CD4-positive, alpha-beta memory T cell (primary cell): ENCODE measurements around the gene SPTBN5. TPM values are rescaled to one million over a fixed set of nuclear protein-coding genes. Genes with fewer than 3 reads are reported as not detected.
A peak's percentile ranks its signal among the peaks of the same experiment; 100 is the strongest.

Source experiments
- CTCF ChIA-PET: fragments of 350-600 bp; sonication (Branson Sonifier 250); formaldehyde crosslinking; loops from one replicate; lab custom pipeline; 2021; ENCODE audit warnings: inconsistent platforms; ENCODE audit not compliant: partially characterized antibody; lab: Charles Lee
- POLR2A ChIA-PET: fragments of 350-600 bp; sonication (Branson Sonifier 250); formaldehyde crosslinking; loops from one replicate; lab custom pipeline; 2021; ENCODE audit not compliant: partially characterized antibody; lab: Charles Lee
- DNase-seq, 5 donors: peaks; one replicate each; pipeline versions ENCODE4 v3.0.0 to v3.0.0-alpha.2; 2020 to 2022; ENCODE audit warnings: mixed read lengths in 1 of 5
- H3K27ac ChIP-seq: one replicate; pipeline ENCODE4 v1.7.0; 2013; ENCODE audit warnings: low read depth, low read length
- H3K27me3 ChIP-seq: 2 replicates; pipeline ENCODE4 v1.7.0; 2013; ENCODE audit warnings: mild to moderate bottlenecking, low read length, moderate library complexity; ENCODE audit not compliant: insufficient read depth
- H3K36me3 ChIP-seq: 2 replicates; pipeline ENCODE4 v1.7.0; 2013; ENCODE audit warnings: mild to moderate bottlenecking, low read length, moderate library complexity; ENCODE audit not compliant: insufficient read depth
- H3K4me1 ChIP-seq: 2 replicates; pipeline ENCODE4 v1.7.0; 2013; ENCODE audit warnings: mild to moderate bottlenecking, low read length, moderate library complexity; ENCODE audit not compliant: insufficient read depth
- H3K4me3 ChIP-seq, 2 donors: one replicate each; pipeline ENCODE4 v1.7.0; 2013; ENCODE audit warnings: low read length in 2 of 2, mild to moderate bottlenecking in 1 of 2
- H3K9me3 ChIP-seq, 2 donors: one replicate each; pipeline ENCODE4 v1.7.0; 2013; ENCODE audit warnings: low read length in 2 of 2, control low read depth in 1 of 2; ENCODE audit not compliant: control insufficient read depth in 1 of 2
- H3K27ac Mint-ChIP-seq, 7 donors: one replicate each; pipeline ENCODE4 v1.8.0; 2020 to 2021; ENCODE audit warnings: mixed read lengths in 7 of 7, mild to moderate bottlenecking in 6 of 7, inconsistent platforms in 3 of 7, moderate library complexity in 3 of 7
- H3K27me3 Mint-ChIP-seq, 2 donors: one replicate each; pipeline ENCODE4 v1.8.0; 2020 to 2021; ENCODE audit warnings: mixed read lengths in 2 of 2
- H3K36me3 Mint-ChIP-seq, 2 donors: one replicate each; pipeline ENCODE4 v1.8.0; 2020 to 2021; ENCODE audit warnings: mixed read lengths in 2 of 2, inconsistent platforms in 1 of 2, mild to moderate bottlenecking in 1 of 2
- H3K4me1 Mint-ChIP-seq, 4 donors: one replicate each; pipeline ENCODE4 v1.8.0; 2020 to 2021; ENCODE audit warnings: mixed read lengths in 4 of 4, mild to moderate bottlenecking in 1 of 4
- H3K4me3 Mint-ChIP-seq, 8 donors: one replicate each; pipeline ENCODE4 v1.8.0; 2020 to 2021; ENCODE audit warnings: mixed read lengths in 8 of 8, mild to moderate bottlenecking in 7 of 8, moderate library complexity in 6 of 8, inconsistent platforms in 3 of 8
- H3K9me3 Mint-ChIP-seq, 8 donors: one replicate each; pipeline ENCODE4 v1.8.0; 2020 to 2021; ENCODE audit warnings: mixed read lengths in 8 of 8, mild to moderate bottlenecking in 5 of 8, inconsistent platforms in 3 of 8, moderate library complexity in 1 of 8
- intact Hi-C: fragments of 100-400 bp; cut with micrococcal nuclease; formaldehyde crosslinking; loops from one replicate; pipeline ENCODE4 v1.15.1; 2023
- polyA plus RNA-seq, 2 donors: library from polyadenylated mRNA; unstranded; fragments of 300-500 nt; fragmentation: Illumina TruSeq; gene quantifications; one replicate each; pipeline ENCODE4 v1.2.3, GENCODE V29; 2021
- total RNA-seq, 2 experiments: library from RNA; stranded (reverse); gene quantifications; one replicate each; pipeline ENCODE4 v1.2.3, GENCODE V29; 2021

The SPTBN5 gene
- total and polyA plus RNA-seq, 4 experiments from 2014 or later: 0.03 to 2.7 (median 2.4) TPM; not detected in 1

GRCh38 chr15:41825145-41825544 lies 68.7 kb downstream of the SPTBN5 start:
- DNase-seq: no peak
- intact Hi-C loops: loop anchor here (5.0 kb wide), 1 partner anchor 268 kb away; the partner anchor contains the start of gene TYRO3
- peaks cover 13 to 24% (median 18%) of the 10 kb centered on the region in 4 donors for H3K4me1 Mint-ChIP-seq

GRCh38 chr15:41824062-41824745 lies 69.6 kb downstream of the SPTBN5 start:
- no peaks in the 10 kb centered on the region for H3K9me3 Mint-ChIP-seq
- CTCF ChIA-PET: interaction anchor here (1.0 to 1.3 kb wide), 4 partner anchors 12 to 81 kb away, joined by 3 to 7 read pairs (median 4); partner anchors contain the start of gene MAPKBP1
- Histone ChIP-seq H3K4me1 (peaks cover 8% of the 10 kb centered on the region), H3K27ac (no peak overlapping the region), H3K9me3 (no peaks in the 10 kb centered on the region), H3K4me3 (no peak overlapping the region), H3K36me3 (peaks cover 14% of the 10 kb centered on the region), H3K27me3 (no peaks in the 10 kb centered on the region)
- peak overlapping the region in 1 of 7 donors; percentile 10 for H3K27ac Mint-ChIP-seq
- DNase-seq: no peak
- intact Hi-C loops: no loop called here
- H3K4me1 Mint-ChIP-seq: peaks cover 8 to 15% (median 12%) of the 10 kb centered on the region in 4 donors
- H3K36me3 Mint-ChIP-seq: peaks cover 9 to 54% of the 10 kb centered on the region in 2 donors
- H3K27me3 Mint-ChIP-seq: no peaks in the 10 kb centered on the region
- POLR2A ChIA-PET: no interaction called here
- no peak overlapping the region for H3K4me3 Mint-ChIP-seq

More at GRCh38 chr15:41825145-41825544, 68.7 kb downstream of the SPTBN5 start:
- H3K4me3 ChIP-seq: no peak overlapping the region
- Mint-ChIP-seq H3K9me3 (no peaks in the 10 kb centered on the region), H3K4me3 (no peak overlapping the region), H3K27ac (no peak overlapping the region), H3K27me3 (no peaks in the 10 kb centered on the region), H3K36me3 (peaks cover 9 to 49% of the 10 kb centered on the region in 2 donors)
- H3K4me1 ChIP-seq: peaks cover 18% of the 10 kb centered on the region
- ChIA-PET POLR2A (no interaction called here), CTCF (interaction anchor here (1.1 kb wide), 1 partner anchor 25 kb away, joined by 3 read pairs; no protein-coding TSS in a partner anchor)
- no peaks in the 10 kb centered on the region for H3K9me3 ChIP-seq
- no peaks in the 10 kb centered on the region for H3K27me3 ChIP-seq
- H3K27ac ChIP-seq: no peak overlapping the region
- peaks cover 19% of the 10 kb centered on the region for H3K36me3 ChIP-seq

- no peak for DNase-seq
- intact Hi-C loops: no loop called here
- H3K4me3 ChIP-seq: no peak overlapping the region
- Mint-ChIP-seq H3K4me1 (peaks cover 2 to 8% (median 5%) of the 10 kb centered on the region in 4 donors), H3K9me3 (no peaks in the 10 kb centered on the region), H3K36me3 (peaks cover 11 to 55% of the 10 kb centered on the region in 2 donors), H3K4me3 (no peak overlapping the region), H3K27ac (no peak overlapping the region), H3K27me3 (no peaks in the 10 kb centered on the region)
- POLR2A ChIA-PET: no interaction called here
- peaks cover 1% of the 10 kb centered on the region for H3K4me1 ChIP-seq
- peaks cover 18% of the 10 kb centered on the region for H3K36me3 ChIP-seq
- no peak overlapping the region for H3K27ac ChIP-seq
- no peaks in the 10 kb centered on the region for H3K9me3 ChIP-seq
- CTCF ChIA-PET: interaction anchor here (1.0 to 1.3 kb wide), 5 partner anchors 11 to 81 kb away, joined by 3 to 7 read pairs (median 4); partner anchors contain the start of gene MAPKBP1
- no peaks in the 10 kb centered on the region for H3K27me3 ChIP-seq
These were observed 70.4 kb downstream of the SPTBN5 start for GRCh38 chr15:41823502-41823901.

GRCh38 chr15:41822957-41823356 lies 70.9 kb downstream of the SPTBN5 start:
- Histone ChIP-seq H3K9me3 (no peaks in the 10 kb centered on the region), H3K4me1 (no peaks in the 10 kb centered on the region), H3K4me3 (no peak overlapping the region), H3K27me3 (no peaks in the 10 kb centered on the region), H3K27ac (no peak overlapping the region), H3K36me3 (peaks cover 23% of the 10 kb centered on the region)
- intact Hi-C loops: no loop called here
- H3K4me1 Mint-ChIP-seq: peaks cover 2 to 5% (median 4%) of the 10 kb centered on the region in 4 donors
- H3K27me3 Mint-ChIP-seq: no peaks in the 10 kb centered on the region
- DNase-seq: no peak
- H3K27ac Mint-ChIP-seq: no peak overlapping the region
- H3K36me3 Mint-ChIP-seq: peaks cover 17 to 59% of the 10 kb centered on the region in 2 donors
- no peak overlapping the region for H3K4me3 Mint-ChIP-seq
- ChIA-PET POLR2A (no interaction called here), CTCF (interaction anchor here (1.0 to 1.3 kb wide), 5 partner anchors 11 to 82 kb away, joined by 3 to 7 read pairs (median 4); partner anchors contain the start of gene MAPKBP1)
- no peaks in the 10 kb centered on the region for H3K9me3 Mint-ChIP-seq

- POLR2A ChIA-PET: no interaction called here
- peaks cover 21 to 61% of the 10 kb centered on the region in 2 donors for H3K36me3 Mint-ChIP-seq
These were observed 71.4 kb downstream of the SPTBN5 start for GRCh38 chr15:41822471-41822870.

GRCh38 chr15:41821831-41822230 lies 72.0 kb downstream of the SPTBN5 start:
- intact Hi-C loops: no loop called here
- Histone ChIP-seq H3K27ac (no peak overlapping the region), H3K27me3 (no peaks in the 10 kb centered on the region), H3K9me3 (no peaks in the 10 kb centered on the region), H3K4me1 (no peaks in the 10 kb centered on the region), H3K36me3 (peaks cover 35% of the 10 kb centered on the region), H3K4me3 (no peak overlapping the region)
- H3K4me1 Mint-ChIP-seq: peaks cover 0 to 5% (median 1%) of the 10 kb centered on the region in 4 donors
- CTCF ChIA-PET: interaction anchor here (1.3 to 2.8 kb wide), 3 partner anchors 10 to 83 kb away, joined by 5 to 11 read pairs (median 8); partner anchors contain the start of gene MAPKBP1
- H3K27ac Mint-ChIP-seq: no peak overlapping the region
- peaks cover 26 to 66% of the 10 kb centered on the region in 2 donors for H3K36me3 Mint-ChIP-seq
- no peak overlapping the region for H3K4me3 Mint-ChIP-seq
- DNase-seq: no peak
- H3K27me3 Mint-ChIP-seq: no peaks in the 10 kb centered on the region
- POLR2A ChIA-PET: no interaction called here
- no peaks in the 10 kb centered on the region for H3K9me3 Mint-ChIP-seq

More at GRCh38 chr15:41822471-41822870, 71.4 kb downstream of the SPTBN5 start:
- Mint-ChIP-seq H3K4me1 (peaks cover 0 to 5% (median 1%) of the 10 kb centered on the region in 4 donors), H3K27me3 (no peaks in the 10 kb centered on the region), H3K4me3 (no peak overlapping the region), H3K27ac (no peak overlapping the region), H3K9me3 (no peaks in the 10 kb centered on the region)
- no peak overlapping the region for H3K4me3 ChIP-seq
- no peak overlapping the region for H3K27ac ChIP-seq
- CTCF ChIA-PET: interaction anchor here (1.2 kb wide), 1 partner anchor 81 kb away, joined by 3 read pairs; no protein-coding TSS in a partner anchor
- peaks cover 28% of the 10 kb centered on the region for H3K36me3 ChIP-seq
- H3K4me1 ChIP-seq: no peaks in the 10 kb centered on the region
- H3K27me3 ChIP-seq: no peaks in the 10 kb centered on the region
- no peak for DNase-seq
- H3K9me3 ChIP-seq: no peaks in the 10 kb centered on the region
- intact Hi-C loops: no loop called here

- Histone ChIP-seq H3K4me1 (no peaks in the 10 kb centered on the region), H3K36me3 (peaks cover 35% of the 10 kb centered on the region), H3K27me3 (no peaks in the 10 kb centered on the region), H3K27ac (no peak overlapping the region), H3K4me3 (no peak overlapping the region), H3K9me3 (no peaks in the 10 kb centered on the region)
- Mint-ChIP-seq H3K36me3 (peaks cover 35 to 72% of the 10 kb centered on the region in 2 donors), H3K4me3 (no peak overlapping the region), H3K27ac (no peak overlapping the region), H3K4me1 (no peaks in the 10 kb centered on the region), H3K9me3 (no peaks in the 10 kb centered on the region), H3K27me3 (no peaks in the 10 kb centered on the region)
- no peak for DNase-seq
- ChIA-PET POLR2A (interaction anchor here (1.2 kb wide), 1 partner anchor 11 kb away, joined by 3 read pairs; no protein-coding TSS in a partner anchor), CTCF (interaction anchor here (0.9 to 2.8 kb wide), 4 partner anchors 9 to 84 kb away, joined by 5 to 11 read pairs (median 6); partner anchors contain the start of gene MAPKBP1)
- intact Hi-C loops: no loop called here
These were observed 72.9 kb downstream of the SPTBN5 start for GRCh38 chr15:41820791-41821423.
